HL-60/S4 treated with phorbol 12-myristate 13-acetate at 8.2 ng/mL for 4 days and 3 days (cell line): ENCODE results near the gene SLC66A3.

ENCODE experiments used
- in situ Hi-C: fragments of 300-500 bp; cut with MboI; formaldehyde crosslinking; loops from 2 replicates; pipeline ENCODE4 v1.15.0; 2022; ENCODE audit warnings: low sequenced_read_pairs

SLC66A3 gene

GRCh38 chr2:11155381-11156035, at the start of gene SLC66A3:
SLC66A3 (plus strand) TSS chr2:11155467; CDS start chr2:11155547, 80 bp downstream.
- in situ Hi-C loops: no loop called here

GRCh38 chr2:11109002-11109401, 46.3 kb upstream of the SLC66A3 start:
- in situ Hi-C loops: no loop called here

- in situ Hi-C loops: no loop called here
Measured at GRCh38 chr2:11112870-11113428, 42.3 kb upstream of the SLC66A3 start.

GRCh38 chr2:11117776-11118175, 37.5 kb upstream of the SLC66A3 start:
- in situ Hi-C loops: no loop called here

GRCh38 chr2:11118761-11119160, 36.5 kb upstream of the SLC66A3 start:
- in situ Hi-C loops: no loop called here

- in situ Hi-C loops: loop anchor here (10.0 kb wide), 1 partner anchor 286 kb away; no protein-coding TSS in a partner anchor
Measured at GRCh38 chr2:11121099-11121822, 34.0 kb upstream of the SLC66A3 start.

GRCh38 chr2:11121823-11122155, 33.5 kb upstream of the SLC66A3 start:
- in situ Hi-C loops: loop anchor here (10.0 kb wide), 1 partner anchor 287 kb away; no protein-coding TSS in a partner anchor

- in situ Hi-C loops: loop anchor here (10.0 kb wide), 1 partner anchor 288 kb away; no protein-coding TSS in a partner anchor
Measured at GRCh38 chr2:11122380-11122779, 32.9 kb upstream of the SLC66A3 start.

- in situ Hi-C loops: loop anchor here (10.0 kb wide), 1 partner anchor 288 kb away; no protein-coding TSS in a partner anchor
Measured at GRCh38 chr2:11123001-11123809, 32.1 kb upstream of the SLC66A3 start.

- in situ Hi-C loops: loop anchor here (10.0 kb wide), 1 partner anchor 289 kb away; no protein-coding TSS in a partner anchor
Measured at GRCh38 chr2:11123856-11124759, 31.2 kb upstream of the SLC66A3 start.

GRCh38 chr2:11124760-11125068, 30.6 kb upstream of the SLC66A3 start:
- in situ Hi-C loops: loop anchor here (10.0 kb wide), 1 partner anchor 290 kb away; no protein-coding TSS in a partner anchor

GRCh38 chr2:11127761-11128160, 27.5 kb upstream of the SLC66A3 start:
- in situ Hi-C loops: loop anchor here (10.0 kb wide), 1 partner anchor 293 kb away; no protein-coding TSS in a partner anchor

- in situ Hi-C loops: loop anchor here (10.0 kb wide), 1 partner anchor 294 kb away; no protein-coding TSS in a partner anchor
Measured at GRCh38 chr2:11128243-11128951, 26.9 kb upstream of the SLC66A3 start.

GRCh38 chr2:11129598-11130449, 25.4 kb upstream of the SLC66A3 start:
- in situ Hi-C loops: loop anchor here (10.0 kb wide), 3 partner anchors 295 to 455 kb away; no protein-coding TSS in a partner anchor

- in situ Hi-C loops: loop anchor here (10.0 kb wide), 2 partner anchors 313 to 453 kb away; no protein-coding TSS in a partner anchor
Measured at GRCh38 chr2:11131166-11131920, 23.9 kb upstream of the SLC66A3 start.

GRCh38 chr2:11132036-11132671, 23.1 kb upstream of the SLC66A3 start:
- in situ Hi-C loops: loop anchor here (10.0 kb wide), 2 partner anchors 313 to 453 kb away; no protein-coding TSS in a partner anchor
